Measurements from ENCODE around the gene HCFC1.

HCFC1 gene

DNA sequence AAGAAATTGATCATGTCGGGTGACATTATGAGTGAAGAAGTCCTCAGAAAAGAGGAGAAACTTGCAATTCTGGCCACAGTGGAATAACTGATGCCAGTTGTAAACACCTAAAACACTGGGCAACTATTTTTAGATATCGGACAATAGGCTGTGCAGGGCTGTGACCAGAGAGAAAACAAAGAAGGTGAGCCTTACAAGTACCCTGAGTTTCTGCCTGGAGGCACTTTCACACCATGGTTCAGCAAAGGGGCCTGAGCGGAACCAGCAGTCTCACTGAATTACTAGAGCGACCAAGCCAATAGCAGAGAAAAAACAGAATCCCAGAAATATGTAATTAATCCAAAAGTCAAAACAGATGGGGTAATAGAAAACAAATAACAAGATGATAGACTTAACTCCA is 36.9 kb upstream of the HCFC1 start:
- CTCF ChIA-PET: no interaction called here
- POLR2A ChIA-PET: no interaction called here
- TF ChIP-seq TARDBP (IDR thresholded peaks at IDR 0.05) (no peak), BHLHE40 (IDR thresholded peaks at IDR 0.05; ENCODE audit: borderline replicate concordance) (no peak), FOXA1 (IDR thresholded peaks at IDR 0.05) (no peak), ELF4 (IDR thresholded peaks at IDR 0.05) (no peak), NFRKB (IDR thresholded peaks at IDR 0.05) (no peak), FOXK2 (IDR thresholded peaks at IDR 0.05) (no peak)
- TF ChIP-seq, protein P1, sequence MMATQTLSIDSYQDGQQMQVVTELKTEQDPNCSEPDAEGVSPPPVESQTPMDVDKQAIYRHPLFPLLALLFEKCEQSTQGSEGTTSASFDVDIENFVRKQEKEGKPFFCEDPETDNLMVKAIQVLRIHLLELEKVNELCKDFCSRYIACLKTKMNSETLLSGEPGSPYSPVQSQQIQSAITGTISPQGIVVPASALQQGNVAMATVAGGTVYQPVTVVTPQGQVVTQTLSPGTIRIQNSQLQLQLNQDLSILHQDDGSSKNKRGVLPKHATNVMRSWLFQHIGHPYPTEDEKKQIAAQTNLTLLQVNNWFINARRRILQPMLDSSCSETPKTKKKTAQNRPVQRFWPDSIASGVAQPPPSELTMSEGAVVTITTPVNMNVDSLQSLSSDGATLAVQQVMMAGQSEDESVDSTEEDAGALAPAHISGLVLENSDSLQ (IDR thresholded peaks at IDR 0.05): no peak
- DNase-seq (ENCODE audit: extremely low spot score): no peak

DNA sequence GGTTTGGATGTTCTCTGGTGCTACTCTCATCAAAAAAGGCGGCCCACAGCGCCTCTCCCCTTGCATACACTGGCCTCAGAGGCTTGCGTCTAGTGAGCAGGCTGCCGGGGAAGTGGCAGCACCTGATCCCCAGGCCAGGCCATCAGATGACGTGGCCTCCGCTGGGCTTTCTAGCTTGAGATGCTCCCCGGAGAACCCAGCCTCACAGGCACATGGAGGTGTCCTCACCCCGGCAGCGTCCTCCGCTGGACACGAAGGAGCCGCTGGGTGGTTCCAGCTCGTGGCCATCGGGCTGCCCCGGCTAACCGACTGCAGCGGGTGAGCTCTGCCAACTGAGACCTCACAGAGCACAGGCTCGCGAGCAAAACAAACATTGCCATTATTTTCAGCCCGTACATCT is 35.3 kb upstream of the HCFC1 start:
- no peak for DNase-seq (ENCODE audit: extremely low spot score)
- ChIA-PET POLR2A (no interaction called here), CTCF (no interaction called here)
- TF ChIP-seq ZNF384 (IDR thresholded peaks at IDR 0.05) (no peak), BHLHE40 (IDR thresholded peaks at IDR 0.05; ENCODE audit: borderline replicate concordance) (no peak), FOXA1 (IDR thresholded peaks at IDR 0.05) (no peak), LEF1 (IDR thresholded peaks at IDR 0.05; ENCODE audit: borderline replicate concordance) (no peak), ARNT (IDR thresholded peaks at IDR 0.05) (no peak), TARDBP (IDR thresholded peaks at IDR 0.05) (no peak), SP1 (IDR thresholded peaks at IDR 0.05) (no peak), CTBP1 (IDR thresholded peaks at IDR 0.05; ENCODE audit: borderline replicate concordance) (no peak), FOXM1 (IDR thresholded peaks at IDR 0.05; ENCODE audit: borderline replicate concordance) (no peak), ELF4 (IDR thresholded peaks at IDR 0.05) (no peak)

DNA sequence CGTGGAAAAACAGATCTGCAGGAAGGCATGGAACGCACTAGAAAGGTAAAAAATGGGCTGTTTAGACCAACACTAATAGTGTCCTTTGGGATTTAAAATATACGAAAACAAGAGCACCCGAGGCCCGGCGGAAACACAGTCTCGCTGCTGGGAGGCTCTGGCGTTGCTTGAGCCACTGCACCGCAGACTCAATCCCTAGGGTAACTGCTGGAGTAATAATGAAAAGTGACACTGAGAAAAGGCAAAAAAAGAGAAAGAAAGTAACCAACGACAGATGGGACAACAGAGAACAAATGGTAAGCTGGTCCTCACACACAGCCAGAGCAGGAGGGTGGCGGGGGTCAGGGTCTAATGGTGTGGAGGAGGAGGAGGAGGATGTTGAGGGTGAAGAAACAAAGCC is 32.7 kb upstream of the HCFC1 start:
- DNase-seq (ENCODE audit: extremely low spot score): no peak
- CTCF ChIA-PET: interaction anchor here (2.4 kb wide), 1 partner anchor 9 kb away, joined by 11 read pairs; no protein-coding TSS in a partner anchor
- TF ChIP-seq ZNF384 (IDR thresholded peaks at IDR 0.05) (no peak), TARDBP (IDR thresholded peaks at IDR 0.05) (no peak), BHLHE40 (IDR thresholded peaks at IDR 0.05; ENCODE audit: borderline replicate concordance) (no peak), ARNT (IDR thresholded peaks at IDR 0.05) (no peak), FOXK2 (IDR thresholded peaks at IDR 0.05) (no peak), ELF4 (IDR thresholded peaks at IDR 0.05) (no peak), LEF1 (IDR thresholded peaks at IDR 0.05; ENCODE audit: borderline replicate concordance) (no peak), HDGF (IDR thresholded peaks at IDR 0.05; ENCODE audit: borderline replicate concordance) (no peak), NFRKB (IDR thresholded peaks at IDR 0.05) (no peak), CTBP1 (IDR thresholded peaks at IDR 0.05; ENCODE audit: borderline replicate concordance) (no peak), FOXA1 (IDR thresholded peaks at IDR 0.05) (no peak), L3MBTL2 (conservative IDR thresholded peaks at IDR 0.05) (no peak), FOXM1 (IDR thresholded peaks at IDR 0.05; ENCODE audit: borderline replicate concordance) (no peak), SUZ12 (IDR thresholded peaks at IDR 0.05) (no peak)
- TF ChIP-seq, protein P1 (IDR thresholded peaks at IDR 0.05): no peak
- POLR2A ChIA-PET: interaction anchor here (0.8 kb wide), 1 partner anchor 33 kb away, joined by 3 read pairs; no protein-coding TSS in a partner anchor

DNA sequence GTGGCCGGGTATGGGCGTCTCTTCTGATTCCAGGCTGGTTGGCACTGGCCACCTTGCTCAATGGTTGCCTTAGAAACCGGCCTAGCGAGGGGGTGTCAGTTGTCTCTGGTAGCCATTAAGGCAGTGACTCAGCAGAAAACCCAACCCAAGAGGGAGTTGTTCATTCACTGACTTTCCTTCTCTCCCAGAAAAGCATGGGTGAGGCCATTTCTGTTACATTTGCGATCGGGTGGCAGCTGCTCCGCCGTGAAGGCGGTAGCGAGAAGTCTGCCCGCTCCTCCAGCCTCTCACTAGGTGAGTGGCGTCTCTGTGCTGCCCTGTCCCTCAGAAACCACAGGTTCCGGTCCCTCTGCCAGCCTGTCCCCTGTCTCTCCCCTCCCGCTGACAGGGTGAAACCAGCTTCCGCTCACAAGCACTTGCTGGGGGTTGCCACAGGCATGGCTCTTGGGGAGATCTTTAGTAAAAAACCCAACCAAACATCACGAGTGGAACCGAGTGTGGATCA is 30.6 kb upstream of the HCFC1 start:
- ChIA-PET CTCF (interaction anchor here (2.4 kb wide), 1 partner anchor 11 kb away, joined by 11 read pairs; no protein-coding TSS in a partner anchor), POLR2A (no interaction called here)
- no peak for DNase-seq (ENCODE audit: extremely low spot score)
- TF ChIP-seq ELF4 (IDR thresholded peaks at IDR 0.05): no peak
- no peak for TF ChIP-seq LEF1 (IDR thresholded peaks at IDR 0.05; ENCODE audit: borderline replicate concordance)
- TF ChIP-seq FOXK2 (IDR thresholded peaks at IDR 0.05): no peak
- TF ChIP-seq FOXM1 (IDR thresholded peaks at IDR 0.05; ENCODE audit: borderline replicate concordance): no peak
- no peak for TF ChIP-seq BHLHE40 (IDR thresholded peaks at IDR 0.05; ENCODE audit: borderline replicate concordance)
- TF ChIP-seq HDGF (IDR thresholded peaks at IDR 0.05; ENCODE audit: borderline replicate concordance): no peak
- no peak for TF ChIP-seq ZNF384 (IDR thresholded peaks at IDR 0.05)
- no peak for TF ChIP-seq NFRKB (IDR thresholded peaks at IDR 0.05)

DNA sequence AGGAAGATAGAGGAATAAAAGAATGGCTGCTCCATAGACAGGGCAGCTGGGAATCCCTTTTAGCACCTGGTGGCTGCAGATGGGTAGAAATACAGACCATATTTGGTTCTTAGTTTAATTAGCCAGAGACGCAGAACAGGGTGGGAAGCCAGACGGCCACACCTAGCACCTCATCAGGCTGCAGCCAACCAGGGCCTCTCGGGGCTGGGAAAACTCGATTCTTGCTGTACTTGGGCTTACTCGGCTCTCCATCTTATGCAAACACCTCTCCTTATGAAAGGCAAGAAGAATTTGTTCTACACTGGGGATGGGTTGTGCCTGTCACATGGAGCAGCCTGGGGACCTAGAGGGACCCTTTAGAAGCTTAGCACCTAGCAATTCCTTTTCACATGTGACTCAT is 28.4 kb upstream of the HCFC1 start:
- no peak for DNase-seq (ENCODE audit: extremely low spot score)
- CTCF ChIA-PET: no interaction called here
- TF ChIP-seq SUZ12 (IDR thresholded peaks at IDR 0.05) (no peak), FOXK2 (IDR thresholded peaks at IDR 0.05) (no peak), TARDBP (IDR thresholded peaks at IDR 0.05) (no peak), L3MBTL2 (conservative IDR thresholded peaks at IDR 0.05) (no peak), ZNF384 (IDR thresholded peaks at IDR 0.05) (no peak), CTBP1 (IDR thresholded peaks at IDR 0.05; ENCODE audit: borderline replicate concordance) (no peak), LEF1 (IDR thresholded peaks at IDR 0.05; ENCODE audit: borderline replicate concordance) (no peak), FOXM1 (IDR thresholded peaks at IDR 0.05; ENCODE audit: borderline replicate concordance) (no peak), NFRKB (IDR thresholded peaks at IDR 0.05) (no peak), ELF4 (IDR thresholded peaks at IDR 0.05) (no peak), ARNT (IDR thresholded peaks at IDR 0.05) (no peak), HDGF (IDR thresholded peaks at IDR 0.05; ENCODE audit: borderline replicate concordance) (no peak), SP1 (IDR thresholded peaks at IDR 0.05) (no peak), FOXA1 (IDR thresholded peaks at IDR 0.05) (no peak), BHLHE40 (IDR thresholded peaks at IDR 0.05; ENCODE audit: borderline replicate concordance) (no peak)
- TF ChIP-seq, protein P1 (IDR thresholded peaks at IDR 0.05): no peak
- POLR2A ChIA-PET: interaction anchor here (1.3 kb wide), 1 partner anchor 20 kb away, joined by 4 read pairs; the partner anchor contains the start of gene IRAK1

DNA sequence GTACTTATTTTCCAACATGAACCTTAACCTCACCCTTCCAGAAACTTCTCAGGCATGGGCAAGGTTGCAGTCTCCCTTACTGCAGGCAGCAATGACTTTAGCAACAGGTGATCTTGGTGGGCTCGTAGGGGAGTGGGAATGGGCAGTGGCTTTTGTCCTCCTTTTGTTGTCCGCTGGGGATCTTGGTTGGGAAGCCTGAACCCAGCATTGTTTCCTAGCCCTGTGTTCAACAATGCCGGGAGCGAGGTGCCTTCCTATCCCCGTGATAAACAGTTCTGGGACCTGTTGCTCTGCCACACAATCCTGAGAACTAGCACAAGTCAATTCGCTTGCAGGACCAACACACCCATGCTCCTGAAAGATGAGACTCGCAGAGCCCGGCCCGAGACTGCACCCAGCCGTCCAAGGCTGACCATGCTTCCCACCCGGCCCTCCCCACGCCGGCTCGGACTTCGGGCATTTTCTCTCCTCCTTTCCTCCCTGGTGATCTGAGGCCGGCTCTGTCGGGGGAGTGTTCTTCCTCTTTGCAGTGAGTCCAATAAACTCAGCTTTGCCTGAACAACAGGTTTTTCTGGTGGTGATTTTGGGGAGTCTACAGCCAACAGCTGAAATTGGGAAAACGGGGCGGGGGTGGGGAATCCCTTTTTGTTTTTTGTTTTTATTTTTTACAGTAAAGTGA is 27.9 kb upstream of the HCFC1 start:
- TF ChIP-seq, protein P1 (IDR thresholded peaks at IDR 0.05): no peak
- ChIA-PET POLR2A (interaction anchor here (1.3 kb wide), 1 partner anchor 21 kb away, joined by 4 read pairs; the partner anchor contains the start of gene IRAK1), CTCF (interaction anchor here (0.8 kb wide), 1 partner anchor 14 kb away, joined by 8 read pairs; no protein-coding TSS in a partner anchor)
- no peak for DNase-seq (ENCODE audit: extremely low spot score)
